ENCODE results near the gene COL6A2.

DNA sequence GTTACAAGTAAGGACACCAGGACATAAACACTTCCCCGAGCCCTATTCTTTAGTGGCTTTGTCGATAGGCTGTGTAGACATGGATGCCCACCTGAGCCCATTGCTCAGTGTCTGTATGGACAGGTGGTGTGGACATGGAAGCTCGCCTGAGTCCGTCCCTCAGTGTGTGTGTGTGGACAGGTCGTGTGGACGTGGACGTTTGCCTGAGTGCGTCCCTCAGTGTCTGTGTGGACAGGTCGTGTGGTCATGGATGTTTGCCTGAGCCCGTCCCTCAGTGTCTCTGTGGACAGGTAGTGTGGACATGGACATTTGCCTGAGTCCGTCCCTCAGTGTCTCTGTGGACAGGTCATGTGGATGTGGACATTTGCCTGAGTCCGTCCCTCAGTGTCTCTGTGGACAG lies 38.7 kb upstream of the COL6A2 start:
- TF ChIP-seq POLR2A (IDR thresholded peaks at IDR 0.05), result no peak
- TF ChIP-seq, protein P1, sequence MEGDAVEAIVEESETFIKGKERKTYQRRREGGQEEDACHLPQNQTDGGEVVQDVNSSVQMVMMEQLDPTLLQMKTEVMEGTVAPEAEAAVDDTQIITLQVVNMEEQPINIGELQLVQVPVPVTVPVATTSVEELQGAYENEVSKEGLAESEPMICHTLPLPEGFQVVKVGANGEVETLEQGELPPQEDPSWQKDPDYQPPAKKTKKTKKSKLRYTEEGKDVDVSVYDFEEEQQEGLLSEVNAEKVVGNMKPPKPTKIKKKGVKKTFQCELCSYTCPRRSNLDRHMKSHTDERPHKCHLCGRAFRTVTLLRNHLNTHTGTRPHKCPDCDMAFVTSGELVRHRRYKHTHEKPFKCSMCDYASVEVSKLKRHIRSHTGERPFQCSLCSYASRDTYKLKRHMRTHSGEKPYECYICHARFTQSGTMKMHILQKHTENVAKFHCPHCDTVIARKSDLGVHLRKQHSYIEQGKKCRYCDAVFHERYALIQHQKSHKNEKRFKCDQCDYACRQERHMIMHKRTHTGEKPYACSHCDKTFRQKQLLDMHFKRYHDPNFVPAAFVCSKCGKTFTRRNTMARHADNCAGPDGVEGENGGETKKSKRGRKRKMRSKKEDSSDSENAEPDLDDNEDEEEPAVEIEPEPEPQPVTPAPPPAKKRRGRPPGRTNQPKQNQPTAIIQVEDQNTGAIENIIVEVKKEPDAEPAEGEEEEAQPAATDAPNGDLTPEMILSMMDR (IDR thresholded peaks at IDR 0.05), result no peak

Measured in right lobe of liver (tissue), 4 donors.